Inferior parietal cortex (tissue), 1 donor: ENCODE results near the gene XYLT2.
"Not testable (repeated sequence)": the region's sequence is repeated elsewhere in the genome, so short reads cannot be mapped to it uniquely, and the experiment has no call there.

ENCODE experiments used
- DNase-seq: peaks from one replicate; pipeline ENCODE4 v3.0.0-alpha.2; 2016; ENCODE audit errors: extremely low spot score

Gene XYLT2

DNA sequence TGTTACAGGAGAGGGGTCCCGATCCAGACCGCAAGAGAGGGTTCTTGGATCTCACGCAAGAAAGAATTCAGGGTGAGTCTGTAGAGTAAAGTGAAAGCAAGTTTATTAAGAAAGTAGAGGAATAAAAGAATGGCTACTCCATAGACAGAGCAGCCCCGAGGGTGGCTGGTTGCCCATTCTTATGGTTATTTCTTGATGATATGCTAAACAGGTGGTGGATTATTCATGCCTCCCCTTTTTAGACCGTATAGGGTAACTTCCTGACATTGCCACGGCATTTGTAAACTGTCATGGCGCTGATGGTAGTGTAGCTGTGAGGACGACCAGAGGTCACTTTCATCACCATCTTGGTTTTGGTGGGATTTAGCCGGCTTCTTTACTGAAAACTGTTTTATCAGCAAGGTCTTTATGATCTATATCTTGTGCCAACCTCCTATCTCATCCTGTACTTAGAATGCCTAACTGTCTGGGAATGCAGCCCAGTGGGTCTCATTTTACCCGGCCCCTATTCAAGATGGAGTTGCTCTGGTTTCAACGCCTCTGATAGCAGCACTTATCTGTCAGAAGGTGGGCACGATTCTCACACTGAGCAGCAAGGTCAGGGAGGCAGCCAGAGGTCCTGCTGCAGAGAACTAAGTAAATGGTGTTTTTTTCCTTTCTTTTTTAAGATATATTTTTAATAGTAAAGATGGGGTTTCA, 26.5 kb upstream of the XYLT2 start:
- no peak for DNase-seq

DNA sequence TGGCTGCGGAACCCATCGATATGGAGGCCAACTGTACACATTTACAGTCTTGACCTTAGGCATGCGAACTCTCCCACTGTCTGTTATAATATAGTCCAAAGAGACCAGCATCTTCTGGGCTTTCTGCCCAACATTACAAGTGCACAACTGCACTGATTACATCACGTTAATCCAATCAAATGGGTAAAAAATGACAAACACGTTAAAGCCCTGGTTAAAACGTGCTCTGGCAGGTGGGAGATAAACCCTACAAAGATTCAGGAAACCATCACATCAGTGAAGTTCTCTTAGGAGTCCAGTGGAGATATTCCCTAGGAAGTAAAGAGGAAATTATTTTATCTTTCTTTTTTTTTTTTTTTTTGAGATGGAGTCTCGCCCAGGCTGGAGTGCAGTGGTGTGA, 23.7 kb upstream of the XYLT2 start:
- DNase-seq = no peak

DNA sequence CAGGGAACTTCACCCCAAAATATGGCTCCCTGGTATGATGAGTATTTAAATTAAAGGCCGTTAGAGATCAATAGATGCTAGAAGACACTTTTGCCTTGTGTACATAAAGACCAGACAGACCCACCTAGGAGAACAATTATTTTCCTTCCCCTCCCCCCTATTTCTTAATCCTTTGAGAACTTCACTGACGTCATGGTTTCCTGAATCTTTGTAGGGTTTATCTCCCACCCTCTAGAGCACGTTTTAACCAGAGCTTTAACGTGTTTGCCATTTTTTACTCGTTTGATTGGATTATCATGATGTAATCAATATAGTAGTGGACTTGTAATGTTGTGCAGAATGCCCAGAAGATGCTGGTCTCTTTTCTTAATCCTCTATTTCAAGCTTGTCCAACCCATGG, 22.9 kb upstream of the XYLT2 start:
- DNase-seq = no peak

DNA sequence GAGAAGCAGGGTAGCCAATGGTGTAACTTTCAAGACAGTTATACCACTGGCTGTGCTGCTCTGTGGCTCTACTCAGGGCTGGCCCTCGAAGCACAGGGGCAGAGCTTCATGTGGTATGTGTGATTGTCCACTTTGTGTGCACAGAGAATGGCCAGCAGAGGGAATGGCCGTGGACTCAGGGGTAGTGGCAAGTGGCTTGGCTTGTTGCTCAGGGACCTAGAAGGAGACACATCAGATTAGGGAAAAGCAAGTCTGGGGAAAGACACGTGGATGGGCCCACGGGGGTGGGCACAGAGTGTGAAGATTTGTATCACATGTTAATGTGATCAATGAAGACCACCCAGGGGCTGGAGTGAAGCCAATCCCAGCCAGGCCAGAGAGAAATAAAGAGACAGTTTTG, 20.0 kb upstream of the XYLT2 start:
- no peak for DNase-seq

DNA sequence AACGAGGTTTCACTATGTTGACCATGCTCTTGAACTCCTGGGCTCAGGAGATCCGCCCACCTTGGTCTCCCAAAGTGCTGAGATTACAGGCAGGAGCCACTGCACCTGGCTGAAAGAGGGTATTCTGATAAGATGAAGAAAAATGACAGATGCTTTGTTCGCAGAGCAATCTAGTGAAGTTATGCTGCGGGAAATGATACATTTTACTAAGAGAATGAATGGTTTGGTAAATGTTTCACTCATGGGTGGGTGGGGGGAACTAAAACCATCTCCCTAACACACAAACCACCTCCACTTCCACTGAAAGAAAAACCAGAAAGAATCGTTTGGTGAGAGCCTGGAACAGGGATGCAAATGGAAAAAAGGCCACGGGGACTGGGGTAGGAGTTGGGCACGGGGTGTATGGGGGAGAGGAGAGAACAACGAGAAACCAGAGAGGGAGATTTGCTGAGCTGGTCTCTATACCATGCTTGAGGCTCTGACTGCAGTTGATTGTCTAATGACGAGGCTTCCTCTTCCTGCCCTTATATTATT, 19.0 kb upstream of the XYLT2 start:
- no peak for DNase-seq

DNA sequence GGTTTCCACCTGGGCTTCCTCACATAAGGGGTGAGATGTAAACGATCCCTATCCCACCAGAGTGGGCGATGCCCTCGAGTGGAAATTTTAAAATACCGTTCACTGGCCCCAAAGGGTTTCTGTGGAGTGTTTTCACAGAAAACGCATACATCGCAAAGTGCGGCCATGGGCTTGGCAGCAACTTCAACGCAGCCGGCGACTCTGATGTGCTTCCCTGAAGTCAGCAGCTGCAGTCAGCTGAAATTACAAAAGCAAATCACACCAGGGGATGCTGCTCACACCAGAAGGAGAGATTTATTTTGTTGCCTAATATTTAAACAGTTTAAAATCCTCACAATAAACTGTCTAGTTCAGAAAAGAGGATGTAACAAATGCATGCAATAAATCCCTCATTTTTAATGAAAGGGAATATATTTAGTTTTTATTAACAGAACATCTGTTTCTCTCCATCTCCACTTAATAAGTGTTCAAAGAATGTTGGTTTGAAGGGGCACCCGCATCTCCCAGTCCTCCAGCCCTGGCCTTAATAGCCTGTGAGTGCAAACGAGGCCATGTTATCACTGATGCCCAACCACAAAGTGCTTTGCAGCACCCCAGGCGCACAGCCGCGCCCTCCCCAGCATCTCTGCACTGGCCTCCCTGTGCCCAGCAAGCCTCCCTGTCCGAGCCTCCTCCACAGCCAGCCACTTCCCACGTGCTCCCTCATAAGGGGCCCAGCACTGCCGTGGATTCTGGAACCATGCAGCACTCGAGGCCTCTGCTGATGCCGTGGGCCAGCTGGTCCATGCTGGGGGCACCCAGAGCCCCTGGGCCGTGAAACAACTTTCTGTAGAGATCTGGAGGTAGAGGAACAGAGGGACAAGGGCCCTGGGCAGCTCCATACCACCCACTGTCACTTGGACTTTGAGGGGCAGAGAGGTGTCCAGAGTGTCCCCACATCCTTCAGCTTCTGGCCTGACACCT, 17.3 kb upstream of the XYLT2 start:
- no peak for DNase-seq

DNA sequence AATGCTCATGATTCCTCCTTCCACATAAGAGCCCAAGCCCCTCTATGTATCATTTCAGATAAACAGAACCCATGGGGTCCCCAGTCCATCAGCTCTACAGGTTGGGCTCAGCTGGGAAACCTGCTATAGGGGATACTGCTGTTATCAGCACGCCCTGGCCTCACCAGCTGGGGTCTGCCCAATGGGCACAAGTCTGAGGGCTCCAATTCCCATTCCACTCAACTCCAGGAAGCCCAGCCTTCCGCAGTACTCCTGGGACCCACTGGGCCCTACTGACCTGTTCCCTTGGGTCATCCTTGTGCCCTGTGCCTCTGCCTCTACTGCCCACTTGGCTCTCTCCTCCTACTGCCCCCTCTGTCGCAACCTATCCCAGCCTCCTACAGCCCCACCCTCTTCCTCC, 16.2 kb upstream of the XYLT2 start:
- DNase-seq = no peak

DNA sequence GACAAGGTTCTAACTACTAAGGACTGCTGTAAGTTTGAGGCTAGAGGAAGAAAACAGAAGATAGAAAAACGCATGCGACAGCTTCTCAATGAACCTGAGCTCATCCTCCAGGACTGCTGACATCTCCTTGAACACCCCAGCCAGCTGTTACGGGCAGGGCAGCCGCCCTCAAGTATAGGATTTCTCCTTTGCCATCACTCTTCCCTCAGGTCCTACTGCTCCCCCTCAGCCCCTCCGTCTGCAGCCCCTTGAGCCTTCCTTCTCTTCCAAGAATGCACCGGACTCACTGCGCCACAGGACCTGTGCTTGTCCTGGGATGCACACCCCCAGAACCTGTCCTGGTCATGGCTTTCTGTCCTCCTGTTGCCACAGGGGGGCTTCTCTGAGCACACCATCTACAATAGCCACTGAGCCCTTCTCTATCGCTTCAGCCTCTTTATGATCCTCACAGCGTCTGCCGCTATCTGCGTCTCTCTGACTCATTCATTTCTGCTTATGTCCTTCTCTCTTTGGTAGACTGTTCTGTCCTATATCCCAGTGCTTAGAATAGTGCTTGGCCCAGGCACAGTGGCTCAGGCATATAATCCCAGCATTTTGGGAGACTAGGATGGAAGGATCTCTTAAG, 15.7 kb upstream of the XYLT2 start:
- DNase-seq = no peak

DNA sequence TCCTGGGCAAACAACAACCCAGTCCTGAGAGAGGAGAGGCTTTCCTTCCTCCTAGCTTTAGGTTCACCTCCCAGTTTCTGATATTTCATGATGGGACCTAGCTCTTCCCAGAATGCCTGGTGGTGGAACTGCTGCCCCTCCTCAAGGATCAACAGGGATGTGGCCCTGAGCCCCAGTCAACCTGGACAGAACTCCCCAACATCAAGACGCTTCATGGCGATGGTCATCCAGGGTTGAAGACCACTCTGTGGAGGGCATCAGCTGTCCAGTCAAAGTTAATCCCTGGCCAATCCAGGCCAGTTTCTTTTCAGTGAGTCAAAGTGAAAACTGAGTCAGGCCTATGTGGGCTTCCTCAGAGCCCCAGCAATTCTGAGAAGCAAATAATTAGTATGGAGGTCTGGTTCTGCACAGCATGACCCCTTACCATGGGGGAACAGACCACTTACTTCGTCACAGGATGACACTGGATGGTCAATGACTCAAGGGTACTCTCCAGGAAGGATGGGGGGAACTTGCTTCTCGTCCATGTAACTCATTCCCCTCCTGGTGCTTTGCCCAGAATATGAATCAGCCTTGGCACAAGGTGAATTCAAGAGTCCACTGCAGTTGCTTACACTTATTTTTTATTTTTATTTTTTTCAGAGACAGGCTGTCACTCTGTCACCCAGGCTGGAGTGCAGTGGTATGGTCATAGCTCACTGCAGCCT, 14.7 kb upstream of the XYLT2 start:
- no peak for DNase-seq

DNA sequence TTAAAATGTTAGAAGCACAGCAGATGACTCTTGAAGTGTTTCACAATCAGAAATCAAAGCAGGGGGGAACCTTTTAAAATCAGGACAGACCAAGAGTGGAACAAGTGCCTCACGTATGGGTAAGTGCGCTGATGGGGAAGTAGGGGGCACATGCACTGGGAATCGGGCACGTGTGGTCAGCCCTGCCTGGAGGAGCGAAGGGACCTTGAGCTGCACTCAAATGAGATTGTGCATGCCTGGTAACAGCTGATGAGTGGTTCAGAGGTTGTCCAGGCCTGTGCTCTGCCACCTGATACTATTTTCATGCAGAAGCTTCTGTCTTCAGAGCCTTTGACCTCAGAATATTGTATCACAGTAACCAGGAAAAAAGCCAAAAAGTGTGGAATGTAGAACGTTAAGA, 13.7 kb upstream of the XYLT2 start:
- DNase-seq = no peak

DNA sequence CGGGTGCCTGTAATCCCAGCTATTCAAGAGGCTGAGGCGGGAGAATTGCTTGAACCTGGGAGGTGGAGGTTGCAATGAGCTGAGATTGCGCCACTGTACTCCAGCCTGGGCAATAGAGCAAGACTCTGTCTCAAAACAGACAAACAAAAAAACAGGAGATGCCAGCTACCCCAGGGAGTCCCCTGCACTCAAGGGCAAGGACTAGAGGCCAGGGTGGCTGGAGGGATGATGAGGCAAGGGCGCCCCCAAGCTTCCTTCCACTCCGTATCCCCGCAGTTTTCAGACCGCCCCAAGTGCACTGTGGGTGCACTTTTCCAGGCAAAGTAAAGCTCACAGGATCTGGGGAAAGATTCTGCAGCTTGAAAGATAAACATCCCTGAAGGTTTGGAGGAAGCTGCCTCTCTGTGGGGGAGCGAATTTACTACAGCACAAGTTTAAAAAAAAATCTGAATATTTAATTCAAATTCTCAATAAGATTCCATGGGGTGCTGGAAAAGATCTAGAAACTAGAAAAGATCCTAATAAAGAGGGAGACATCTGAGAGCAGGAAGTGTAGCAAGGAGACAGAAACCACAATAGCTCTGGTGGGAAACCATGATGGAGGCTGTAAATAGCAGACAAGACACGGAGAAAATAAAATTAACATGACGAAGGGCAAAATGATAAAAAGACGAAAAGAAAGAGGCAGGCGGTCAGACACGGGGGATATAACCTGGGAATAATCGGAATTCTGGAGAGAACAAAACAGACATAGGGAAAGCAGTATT, 12.5 kb upstream of the XYLT2 start:
- not testable (repeated sequence) for DNase-seq

DNA sequence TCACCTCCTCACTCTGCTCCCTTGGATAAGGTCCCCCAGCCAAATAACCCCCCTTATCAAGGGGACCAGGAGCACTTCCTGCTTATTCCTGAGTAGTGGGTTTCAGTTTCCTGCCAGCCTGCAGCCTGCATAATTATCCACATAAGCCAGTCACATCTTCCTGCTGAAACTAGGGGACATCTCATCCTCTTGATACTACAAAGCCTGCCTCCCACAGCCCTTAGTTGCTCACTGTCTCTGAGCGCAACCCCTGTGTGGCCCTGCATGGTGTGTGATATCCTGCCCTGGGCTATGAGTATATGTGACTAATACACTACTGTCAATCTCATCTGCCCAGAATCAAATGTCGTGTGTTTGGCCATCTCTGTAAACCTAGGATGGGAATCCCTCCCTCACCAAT, 8.0 kb upstream of the XYLT2 start:
- DNase-seq = no peak

DNA sequence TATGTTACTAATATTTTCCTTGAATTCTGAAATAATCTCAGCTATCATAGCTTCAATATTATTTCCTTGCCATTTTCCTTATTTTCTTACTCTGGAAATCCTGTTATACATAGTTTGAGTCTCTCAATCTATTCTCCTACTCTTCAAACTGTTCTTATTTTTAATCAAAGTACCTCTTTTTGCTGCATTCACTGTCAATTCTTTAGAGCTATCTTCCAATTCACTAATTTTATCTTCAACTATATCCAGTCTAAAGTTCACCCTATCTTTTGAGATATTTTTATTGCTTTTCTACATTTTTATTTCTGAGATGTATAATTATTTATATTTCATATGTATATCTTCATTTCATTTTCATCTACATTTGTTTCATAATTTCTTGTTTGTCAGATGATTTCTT, 7.3 kb upstream of the XYLT2 start:
- no peak for DNase-seq

DNA sequence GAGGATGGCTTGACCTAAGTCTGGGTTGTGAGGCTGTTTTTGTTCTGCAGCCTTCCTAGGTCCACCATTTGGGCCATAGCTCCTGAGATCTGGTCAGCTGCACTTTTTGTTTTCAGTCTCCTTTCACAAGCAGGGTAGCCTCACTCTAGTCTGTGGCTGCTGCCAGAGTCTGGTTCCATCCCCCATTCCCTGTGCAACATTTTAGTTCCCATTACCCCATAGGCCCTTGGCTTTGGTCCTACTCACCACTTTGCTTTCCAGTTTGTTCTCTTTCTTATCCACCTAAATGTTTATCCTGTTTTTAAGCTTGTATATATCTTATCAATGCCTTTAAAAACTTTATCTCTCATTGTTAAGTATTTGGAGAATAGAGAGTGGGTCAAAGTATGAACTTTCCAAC, 6.5 kb upstream of the XYLT2 start:
- no peak for DNase-seq

DNA sequence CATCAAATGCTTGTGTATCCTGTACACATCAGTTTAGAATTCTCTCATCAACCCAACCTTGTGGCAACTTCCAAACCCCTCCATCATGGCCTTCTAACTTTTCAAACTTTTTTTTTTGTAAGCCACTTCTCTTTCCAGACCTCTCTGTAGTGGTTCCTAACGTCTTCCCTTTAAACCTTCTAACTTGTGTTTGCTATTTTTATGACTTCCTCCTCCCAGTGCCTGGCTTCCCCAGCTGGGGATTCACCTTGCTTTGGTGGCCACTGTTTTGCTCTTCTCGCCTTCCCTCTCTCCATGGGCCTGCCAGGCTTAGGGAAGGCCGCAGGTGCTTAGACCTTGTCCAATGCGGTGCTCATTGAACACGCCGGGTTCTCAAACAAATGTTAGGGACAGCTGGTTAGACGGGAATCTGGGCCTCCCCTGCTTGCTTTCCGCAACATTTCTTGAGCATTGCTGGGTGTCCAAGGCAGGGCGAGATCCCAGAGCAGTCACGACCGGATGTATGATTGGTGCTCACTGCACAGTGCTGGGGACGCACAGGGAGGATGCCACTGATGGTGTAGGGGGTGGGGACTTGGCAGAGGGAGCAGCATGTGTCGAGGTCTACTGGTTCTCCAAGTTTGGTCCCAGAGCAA, 1.1 kb upstream of the XYLT2 start:
- no peak for DNase-seq

DNA sequence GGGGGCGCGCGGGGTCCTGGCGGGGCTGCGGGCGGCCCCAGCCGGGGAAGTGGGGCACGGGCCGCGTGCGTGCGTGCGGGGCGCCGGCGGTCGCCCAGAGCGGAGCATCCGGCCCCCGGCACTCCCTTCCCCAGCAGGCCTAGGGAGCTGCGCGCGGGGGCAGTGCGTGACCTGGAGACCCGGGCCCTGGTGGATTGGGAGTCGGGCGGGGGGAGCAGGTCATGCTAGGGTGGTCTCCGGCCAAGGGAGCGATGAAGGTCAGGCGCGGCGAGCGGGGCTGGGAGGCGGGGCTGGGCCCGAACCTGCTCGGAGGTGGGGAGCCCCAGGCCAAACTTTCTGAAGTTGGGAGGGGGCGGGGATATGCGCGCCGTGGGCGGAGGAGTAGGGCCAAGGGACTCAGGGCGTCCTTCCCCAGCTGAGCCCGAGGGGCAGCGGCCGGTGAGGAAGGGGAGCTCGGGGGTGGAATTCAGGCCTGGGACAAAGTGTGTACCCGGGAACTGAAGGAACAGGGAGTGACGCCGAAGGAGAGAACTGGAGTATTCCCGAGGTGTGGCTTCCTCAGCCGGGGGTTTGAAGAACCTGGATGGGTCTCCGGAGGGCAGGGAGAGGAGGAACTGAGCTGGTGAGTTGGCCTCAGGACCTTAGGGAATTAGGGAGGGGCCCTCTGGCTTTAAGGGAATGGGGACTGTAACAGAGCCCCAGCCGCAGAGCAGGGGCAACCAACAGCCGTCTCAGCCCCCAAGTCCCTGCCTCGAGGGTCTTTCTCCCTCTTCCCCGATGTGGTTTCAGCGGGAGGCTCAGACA, 589 bp downstream of the XYLT2 start:
- DNase-seq = no peak

DNA sequence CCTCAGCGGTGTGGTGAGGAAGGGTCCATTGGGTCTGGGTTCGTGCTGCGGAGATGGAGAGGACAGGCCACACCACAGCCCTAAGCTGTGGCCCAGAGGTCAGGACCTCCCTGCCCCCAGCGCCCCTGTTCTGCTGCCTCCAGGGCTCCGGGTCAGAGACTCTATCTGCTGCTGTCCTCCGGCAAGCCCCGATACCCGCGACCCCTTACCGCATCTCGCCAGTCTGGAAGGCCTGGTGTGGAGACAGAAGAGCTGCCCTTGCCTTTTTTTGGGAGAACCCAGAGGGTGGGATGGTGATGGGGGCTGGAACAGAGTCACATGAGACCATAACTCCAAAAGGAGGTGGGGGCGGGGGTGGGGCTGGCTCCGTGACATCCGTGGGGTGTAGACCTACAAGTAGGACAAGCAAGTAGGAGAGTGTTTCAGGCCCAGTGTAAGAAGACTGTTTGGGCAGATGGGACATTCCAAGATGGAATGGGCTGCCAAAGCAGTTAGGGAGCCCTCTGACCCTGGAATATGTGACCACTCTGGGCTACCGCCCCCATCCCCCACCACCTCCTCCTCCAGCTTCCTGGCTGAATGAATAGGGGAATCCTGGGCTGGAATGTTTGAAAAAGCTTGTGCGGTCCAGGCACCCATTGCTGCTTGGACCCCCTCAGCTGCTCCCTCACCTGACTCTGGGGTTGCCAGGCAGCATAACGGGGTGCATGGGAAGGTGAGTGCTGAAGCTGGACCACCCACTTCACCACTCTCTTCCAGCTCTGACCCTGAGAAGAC, 1.4 kb downstream of the XYLT2 start:
- DNase-seq = no peak

DNA sequence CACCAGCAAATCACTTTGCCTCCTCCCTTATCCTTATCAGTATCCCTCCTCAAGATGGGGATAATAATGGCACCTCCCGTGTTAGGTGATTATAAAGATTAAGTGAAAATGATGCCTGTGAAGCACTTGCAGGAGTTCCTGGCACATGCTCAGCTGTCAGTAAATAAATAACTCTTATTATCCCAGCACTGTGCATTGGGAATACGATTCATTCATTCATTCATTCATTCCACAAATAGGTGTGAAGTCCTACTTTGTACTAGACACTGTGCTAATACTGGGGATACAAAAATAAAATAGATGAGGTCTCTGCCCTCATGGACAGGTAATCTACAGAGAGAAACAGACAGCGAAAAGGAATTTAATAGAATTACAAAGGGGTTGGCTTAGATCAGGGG, 2.0 kb downstream of the XYLT2 start:
- no peak for DNase-seq
